K562 (cell line): ENCODE data around the gene WDR47. TPM values are rescaled to one million over a fixed set of nuclear protein-coding genes. Genes with fewer than 3 reads are reported as not detected.
A peak's percentile ranks its signal among the peaks of the same experiment; 100 is the strongest.

Experiments
- CBX2 ChIP-seq: fragments of 200-600 bp; sonication (generic); IDR thresholded peaks from one replicate; pipeline ENCODE4 v1.6.1; 2012; ENCODE audit warnings: mild to moderate bottlenecking, low read length, inconsistent platforms; ENCODE audit not compliant: insufficient read depth, poor library complexity, severe bottlenecking
- CTCFL ChIP-seq: IDR thresholded peaks from 2 replicates; pipeline ENCODE4 v1.6.1; 2011; ENCODE audit warnings: borderline replicate concordance, low read depth, mild to moderate bottlenecking, moderate library complexity, low read length; ENCODE audit not compliant: insufficient read depth, poor library complexity, severe bottlenecking
- MYC ChIP-seq, 2 experiments: fragments of 250-450 bp in 1 of 2; sonication (Bioruptor Pico) in 1 of 2; IDR thresholded peaks; 2 replicates each; pipeline versions ENCODE4 v1.5.1 to v1.6.1; 2012 to 2021; ENCODE audit warnings: low read depth in 2 of 2, borderline replicate concordance in 1 of 2, improper control_type of control experiment in 1 of 2, low read length in 1 of 2, mild to moderate bottlenecking in 1 of 2, moderate library complexity in 1 of 2
- NFXL1 ChIP-seq: fragments of 450-650 bp; formaldehyde crosslinking; IDR thresholded peaks from 2 replicates; pipeline ENCODE4 v1.4.0; 2021; ENCODE audit warnings: mild to moderate bottlenecking
- NR1H2 ChIP-seq: sonication (generic); formaldehyde crosslinking; IDR thresholded peaks from 2 replicates; pipeline ENCODE4 v1.4.0; 2020; ENCODE audit warnings: mild to moderate bottlenecking, missing genetic modification reagents
- TAF15 ChIP-seq: fragments of 200-400 bp; formaldehyde crosslinking; IDR thresholded peaks from 2 replicates; pipeline ENCODE4 v1.6.1; 2017; ENCODE audit warnings: mild to moderate bottlenecking, low read depth, low read length, moderate library complexity
- TCF7 ChIP-seq: sonication (generic); IDR thresholded peaks from 2 replicates; pipeline ENCODE4 v1.6.1; 2016; ENCODE audit warnings: antibody characterized with exemption, borderline replicate concordance
- ZFP91 ChIP-seq: sonication (generic); formaldehyde crosslinking; IDR thresholded peaks from 2 replicates; pipeline ENCODE4 v1.8.0; 2022; ENCODE audit warnings: mild to moderate bottlenecking, missing genetic modification reagents
- ZNF133 ChIP-seq: fragments of 250-450 bp; sonication (Bioruptor Pico); IDR thresholded peaks from 2 replicates; pipeline ENCODE4 v1.4.0; 2020; ENCODE audit warnings: mild to moderate bottlenecking
- ZNF232 ChIP-seq: sonication (generic); formaldehyde crosslinking; IDR thresholded peaks from 2 replicates; pipeline ENCODE4 v1.8.0; 2022; ENCODE audit warnings: mild to moderate bottlenecking, missing genetic modification reagents
- ZNF584 ChIP-seq: fragments of 200-800 bp; sonication (Bioruptor generic); IDR thresholded peaks from 2 replicates; pipeline ENCODE4 v1.6.1; 2016; ENCODE audit warnings: low read depth, mild to moderate bottlenecking, missing genetic modification characterization, missing compliant biosample characterization
- ZNF609 ChIP-seq: sonication (generic); formaldehyde crosslinking; IDR thresholded peaks from 2 replicates; pipeline ENCODE4 v1.8.1; 2023; ENCODE audit warnings: missing genetic modification reagents, mild to moderate bottlenecking, borderline replicate concordance
- ZNF696 ChIP-seq: fragments of 250-450 bp; sonication (Bioruptor Pico); conservative IDR thresholded peaks from 2 replicates; pipeline ENCODE4 v1.4.0; 2020; ENCODE audit warnings: mild to moderate bottlenecking, moderate library complexity
- polyA plus RNA-seq, 8 experiments: library from polyadenylated mRNA; depleted of rRNA in 4 of 8; stranded (reverse) in 5 of 8; unstranded in 3 of 8; fragments of >200 nt; fragmentation: Nextera tagmentation in 2 of 8; fragmentation: Illumina TruSeq in 1 of 8; extraction: Ambion mirVana in 2 of 8; extraction: Trizol in 1 of 8; gene quantifications; 2 replicates each; pipeline versions ENCODE4 v1.2.1 to v1.2.3, GENCODE V29; 2011 to 2014; ENCODE audit warnings: inconsistent platforms in 1 of 8, missing spikeins in 1 of 8
- total RNA-seq, 7 experiments: library from RNA; depleted of rRNA in 6 of 7; stranded (reverse); fragments of >200 nt in 6 of 7; fragmentation: Illumina TruSeq in 2 of 7; extraction: Trizol in 2 of 7; gene quantifications; 2 replicates each; pipeline versions ENCODE4 v1.2.1 to v1.2.3, GENCODE V29; 2011 to 2021; ENCODE audit warnings: low replicate concordance in 1 of 7
- TF ChIP-seq, protein P1 (sequence below): IDR thresholded peaks from 2 replicates; pipeline ENCODE4 v1.6.1; 2012; ENCODE audit warnings: low read depth, low read length, improper control_type of control experiment, borderline replicate concordance

WDR47 gene
- total and polyA plus RNA-seq, 9 of the 15 experiments (the other 6 are each of a cell fraction or from before 2014, with no cell fraction given), result 1.3 to 10.1 (median 4.9) TPM

GRCh38 chr1:109075531-109076490, 33.9 kb upstream of the WDR47 start, which contains the start of gene TAF13 (continued):
- TF ChIP-seq ZNF609 (peak; percentile 83; the same call in 1 of the 2 replicates), ZNF232 (CRISPR knock-in tag) (no peak), MYC (IDR thresholded peaks at IDR 0.05; ENCODE audit: low read depth, low read length) (peak; percentile 79), MYC (CRISPR knock-in tag; IDR thresholded peaks at IDR 0.05; ENCODE audit: borderline replicate concordance, low read depth) (no peak), ZNF584 (CRISPR knock-in tag) (no peak), TCF7 (0 out of 2 replicates have a peak, but pooled peaks have one; percentile 75), ZNF133 (no peak), NR1H2 (CRISPR knock-in tag) (no peak), TAF15 (no peak), ZFP91 (CRISPR knock-in tag) (no peak), ZNF696 (no peak), NFXL1 (CRISPR knock-in tag) (no peak), CBX2 (no peak), CTCFL (no peak)
- TF ChIP-seq, protein P1, sequence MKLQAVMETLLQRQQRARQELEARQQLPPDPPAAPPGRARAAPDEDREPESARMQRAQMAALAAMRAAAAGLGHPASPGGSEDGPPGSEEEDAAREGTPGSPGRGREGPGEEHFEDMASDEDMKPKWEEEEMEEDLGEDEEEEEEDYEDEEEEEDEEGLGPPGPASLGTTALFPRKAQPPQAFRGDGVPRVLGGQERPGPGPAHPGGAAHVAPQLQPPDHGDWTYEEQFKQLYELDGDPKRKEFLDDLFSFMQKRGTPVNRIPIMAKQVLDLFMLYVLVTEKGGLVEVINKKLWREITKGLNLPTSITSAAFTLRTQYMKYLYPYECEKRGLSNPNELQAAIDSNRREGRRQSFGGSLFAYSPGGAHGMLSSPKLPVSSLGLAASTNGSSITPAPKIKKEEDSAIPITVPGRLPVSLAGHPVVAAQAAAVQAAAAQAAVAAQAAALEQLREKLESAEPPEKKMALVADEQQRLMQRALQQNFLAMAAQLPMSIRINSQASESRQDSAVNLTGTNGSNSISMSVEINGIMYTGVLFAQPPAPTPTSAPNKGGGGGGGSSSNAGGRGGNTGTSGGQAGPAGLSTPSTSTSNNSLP, result no peak
